Prostate gland (tissue), 2 donors: Measurements from ENCODE around the gene ZMIZ1.

ENCODE experiments used
- POLR2A ChIP-seq: fragments of 450-650 bp; IDR thresholded peaks from one replicate; pipeline ENCODE4 v1.6.1; 2016; ENCODE audit warnings: antibody characterized with exemption, mild to moderate bottlenecking
- POLR2AphosphoS5 ChIP-seq: sonication (generic); formaldehyde crosslinking; IDR thresholded peaks from one replicate; pipeline ENCODE4 v1.6.1; 2017; ENCODE audit warnings: antibody characterized with exemption
- TF ChIP-seq, protein P1 (sequence below), 4 experiments: fragments of 200-600 bp in 2 of 4; fragments of 450-650 bp in 2 of 4; sonication (generic) in 2 of 4; IDR thresholded peaks; 1 replicate in 3 of 4; 2 replicates in 1 of 4; pipeline ENCODE4 v1.5.1; 2016 to 2019; ENCODE audit warnings: antibody characterized with exemption in 4 of 4, mild to moderate bottlenecking in 2 of 4, moderate library complexity in 2 of 4

DNA sequence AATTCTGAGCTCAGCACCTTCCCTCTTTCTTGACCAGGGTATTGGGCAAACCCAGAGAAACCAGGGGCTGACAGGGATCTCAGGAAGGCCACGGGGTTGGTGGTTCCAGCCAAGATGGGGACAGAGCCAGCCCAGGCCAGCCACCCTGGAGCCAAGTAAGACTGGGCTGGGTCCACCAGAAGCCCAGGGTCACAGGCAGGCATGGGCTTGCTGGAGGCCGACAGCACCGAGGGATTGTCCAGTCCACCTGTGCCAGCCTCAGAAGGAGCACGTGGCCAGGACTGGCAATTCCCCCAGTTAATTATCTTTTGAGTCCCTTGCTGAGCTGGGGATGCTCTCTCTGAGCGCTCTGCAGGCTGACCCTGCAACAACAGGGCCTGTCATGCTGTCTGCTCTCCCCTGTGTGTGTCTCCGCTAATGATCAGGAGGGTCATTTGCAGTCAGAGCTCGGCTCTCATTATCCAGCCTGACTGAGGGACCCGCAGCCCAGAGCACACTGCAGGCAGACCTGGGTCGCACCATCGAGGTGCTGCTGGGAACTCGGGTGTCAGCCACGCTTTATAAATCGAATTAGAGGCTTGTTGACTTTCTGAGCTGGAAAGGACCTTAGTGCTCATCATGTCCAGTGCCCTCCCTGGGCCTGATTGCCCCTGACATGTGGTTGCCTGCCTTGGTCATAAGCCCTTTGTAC, 209.0 kb downstream of the ZMIZ1 start:
- TF ChIP-seq, protein P1, sequence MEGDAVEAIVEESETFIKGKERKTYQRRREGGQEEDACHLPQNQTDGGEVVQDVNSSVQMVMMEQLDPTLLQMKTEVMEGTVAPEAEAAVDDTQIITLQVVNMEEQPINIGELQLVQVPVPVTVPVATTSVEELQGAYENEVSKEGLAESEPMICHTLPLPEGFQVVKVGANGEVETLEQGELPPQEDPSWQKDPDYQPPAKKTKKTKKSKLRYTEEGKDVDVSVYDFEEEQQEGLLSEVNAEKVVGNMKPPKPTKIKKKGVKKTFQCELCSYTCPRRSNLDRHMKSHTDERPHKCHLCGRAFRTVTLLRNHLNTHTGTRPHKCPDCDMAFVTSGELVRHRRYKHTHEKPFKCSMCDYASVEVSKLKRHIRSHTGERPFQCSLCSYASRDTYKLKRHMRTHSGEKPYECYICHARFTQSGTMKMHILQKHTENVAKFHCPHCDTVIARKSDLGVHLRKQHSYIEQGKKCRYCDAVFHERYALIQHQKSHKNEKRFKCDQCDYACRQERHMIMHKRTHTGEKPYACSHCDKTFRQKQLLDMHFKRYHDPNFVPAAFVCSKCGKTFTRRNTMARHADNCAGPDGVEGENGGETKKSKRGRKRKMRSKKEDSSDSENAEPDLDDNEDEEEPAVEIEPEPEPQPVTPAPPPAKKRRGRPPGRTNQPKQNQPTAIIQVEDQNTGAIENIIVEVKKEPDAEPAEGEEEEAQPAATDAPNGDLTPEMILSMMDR (IDR thresholded peaks at IDR 0.05) = no peak
- TF ChIP-seq POLR2AphosphoS5 (no peak), POLR2A (no peak)
